Stomach (tissue), 9 donors: ENCODE results near the gene NSMCE1. TPM values are rescaled to one million over a fixed set of nuclear protein-coding genes. Genes with fewer than 3 reads are reported as not detected.

ENCODE experiments used
- DNase-seq, 2 donors: peaks; one replicate each; pipeline versions ENCODE4 v3.0.0 to v3.0.0-alpha.2; 2013 to 2019
- H3K27ac ChIP-seq, 5 donors: fragments of 200-600 bp in 4 of 5; sonication (generic) in 4 of 5; one replicate each; pipeline ENCODE4 v1.5.1; 2013 to 2019; ENCODE audit warnings: mild to moderate bottlenecking in 1 of 5, moderate library complexity in 1 of 5
- H3K27me3 ChIP-seq, 3 donors: fragments of 200-600 bp; sonication (generic); one replicate each; pipeline ENCODE4 v1.5.1; 2017 to 2019; ENCODE audit warnings: mixed run types in 1 of 3
- H3K36me3 ChIP-seq, 4 donors: fragments of 200-600 bp; sonication (generic); 1 replicate in 3 of 4; 2 replicates in 1 of 4; pipeline ENCODE4 v1.5.1; 2016 to 2019
- H3K4me1 ChIP-seq, 4 donors: fragments of 200-600 bp; sonication (generic); one replicate each; pipeline ENCODE4 v1.5.1; 2016 to 2019
- H3K4me3 ChIP-seq, 4 donors: fragments of 200-600 bp; sonication (generic) in 3 of 4; one replicate each; pipeline ENCODE4 v1.5.1; 2016 to 2019; ENCODE audit warnings: mild to moderate bottlenecking in 1 of 4
- H3K9me3 ChIP-seq, 4 donors: fragments of 200-600 bp; sonication (generic); one replicate each; pipeline ENCODE4 v1.5.1; 2016 to 2019
- EP300 ChIP-seq: sonication (generic); formaldehyde crosslinking; IDR thresholded peaks from one replicate; pipeline ENCODE4 v1.6.1; 2017; ENCODE audit warnings: antibody characterized with exemption
- POLR2A ChIP-seq, 4 donors: fragments of 450-650 bp; IDR thresholded peaks; one replicate each; pipeline ENCODE4 v1.6.1; 2016; ENCODE audit warnings: antibody characterized with exemption in 4 of 4, control low read depth in 2 of 4, mild to moderate bottlenecking in 1 of 4, moderate library complexity in 1 of 4
- POLR2AphosphoS5 ChIP-seq, 3 donors: sonication (generic); formaldehyde crosslinking; IDR thresholded peaks; one replicate each; pipeline ENCODE4 v1.6.1; 2016; ENCODE audit warnings: antibody characterized with exemption in 3 of 3
- WGBS, 5 donors: extraction: QIAGEN DNeasy Blood & Tissue Kit in 3 of 5; methylation state at CpG; one replicate each; pipeline versions ENCODE4 v1.1.5 to v1.1.7; 2013 to 2018; 5-methylcytosine and 5-hydroxymethylcytosine counted together
- intact Hi-C: fragments of 100-400 bp; cut with DNase I; formaldehyde crosslinking; loops from one replicate; pipeline ENCODE4 v1.15.1; 2023; ENCODE audit warnings: low total_unique reads
- polyA plus RNA-seq, 3 donors: library from polyadenylated mRNA; stranded (reverse); fragments of 200-250 nt; gene quantifications; one replicate each; pipeline ENCODE4 v1.2.3, GENCODE V29; 2013
- total RNA-seq, 5 donors: library from RNA; depleted of rRNA; stranded (reverse); fragments of >200 nt; gene quantifications; one replicate each; pipeline versions ENCODE4 v1.1.0 to v1.2.3, GENCODE V29; 2014 to 2016
- TF ChIP-seq, protein P1 (sequence below), 7 experiments: fragments of 450-650 bp in 4 of 7; fragments of 200-600 bp in 3 of 7; sonication (generic) in 3 of 7; IDR thresholded peaks; one replicate each; pipeline ENCODE4 v1.5.1; 2016 to 2019; ENCODE audit warnings: antibody characterized with exemption in 7 of 7, control low read depth in 2 of 7, mild to moderate bottlenecking in 1 of 7
- donor health status: healthy with polysubstance abuse.
- donor health status: Bipolar disorder and iron deficiency.
- donor health status: healthy.

NSMCE1 gene
- total and polyA plus RNA-seq, 8 donors, result 9.3 to 120 (median 46.2) TPM

DNA sequence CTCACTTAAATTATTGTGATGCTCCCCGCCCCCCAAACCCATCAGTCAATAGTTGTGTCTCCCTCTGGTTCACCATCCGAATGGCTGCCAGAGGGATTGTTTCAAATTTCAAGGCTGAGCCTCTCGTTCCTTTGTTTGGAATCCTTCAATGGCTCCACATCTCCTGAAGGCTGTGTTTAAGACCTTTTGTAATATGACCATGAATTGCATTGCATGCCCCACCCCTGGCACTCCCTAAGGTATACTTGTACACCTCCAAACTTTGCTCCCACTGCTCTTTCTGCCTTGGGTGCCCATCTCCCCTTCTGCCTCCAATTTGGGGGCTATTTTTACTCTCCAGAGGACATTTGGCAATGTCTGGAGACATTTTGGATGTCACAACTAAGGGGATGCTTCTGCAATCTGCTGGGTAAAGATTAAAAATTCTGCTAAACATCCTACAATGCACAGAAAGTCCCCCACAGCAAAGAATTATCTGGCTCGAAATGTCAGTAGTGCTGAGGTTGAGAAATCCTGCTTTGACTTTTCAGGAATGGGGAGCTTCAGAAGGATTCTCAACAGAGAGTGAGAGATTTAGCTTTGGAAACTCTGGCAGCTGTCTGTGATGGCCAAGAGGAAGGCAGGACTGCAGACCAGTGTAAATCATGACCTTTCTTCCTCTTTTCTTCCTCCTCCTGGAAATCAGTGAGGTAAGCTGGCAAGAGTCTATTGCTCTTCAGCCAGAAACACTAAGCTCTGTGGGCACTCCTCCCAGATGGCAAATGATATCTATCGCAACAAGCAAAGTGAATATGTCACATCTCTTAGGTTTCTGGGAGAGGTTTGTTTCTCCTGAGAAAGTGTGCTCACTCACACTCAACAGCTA, 36.5 kb upstream of the NSMCE1 start:
- Histone ChIP-seq H3K27ac (peak overlapping the region in 3 of 5 donors; percentile 29 to 43 (median 35)), H3K27me3 (no peaks in the 10 kb centered on the region), H3K9me3 (no peaks in the 10 kb centered on the region), H3K4me3 (no peak overlapping the region), H3K36me3 (no peaks in the 10 kb centered on the region), H3K4me1 (peaks cover 0 to 18% (median 2%) of the 10 kb centered on the region in 4 donors)
- intact Hi-C loops, result no loop called here
- TF ChIP-seq, protein P1, sequence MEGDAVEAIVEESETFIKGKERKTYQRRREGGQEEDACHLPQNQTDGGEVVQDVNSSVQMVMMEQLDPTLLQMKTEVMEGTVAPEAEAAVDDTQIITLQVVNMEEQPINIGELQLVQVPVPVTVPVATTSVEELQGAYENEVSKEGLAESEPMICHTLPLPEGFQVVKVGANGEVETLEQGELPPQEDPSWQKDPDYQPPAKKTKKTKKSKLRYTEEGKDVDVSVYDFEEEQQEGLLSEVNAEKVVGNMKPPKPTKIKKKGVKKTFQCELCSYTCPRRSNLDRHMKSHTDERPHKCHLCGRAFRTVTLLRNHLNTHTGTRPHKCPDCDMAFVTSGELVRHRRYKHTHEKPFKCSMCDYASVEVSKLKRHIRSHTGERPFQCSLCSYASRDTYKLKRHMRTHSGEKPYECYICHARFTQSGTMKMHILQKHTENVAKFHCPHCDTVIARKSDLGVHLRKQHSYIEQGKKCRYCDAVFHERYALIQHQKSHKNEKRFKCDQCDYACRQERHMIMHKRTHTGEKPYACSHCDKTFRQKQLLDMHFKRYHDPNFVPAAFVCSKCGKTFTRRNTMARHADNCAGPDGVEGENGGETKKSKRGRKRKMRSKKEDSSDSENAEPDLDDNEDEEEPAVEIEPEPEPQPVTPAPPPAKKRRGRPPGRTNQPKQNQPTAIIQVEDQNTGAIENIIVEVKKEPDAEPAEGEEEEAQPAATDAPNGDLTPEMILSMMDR (IDR thresholded peaks at IDR 0.05), result no peak
- TF ChIP-seq POLR2AphosphoS5 (IDR thresholded peaks at IDR 0.05), result peak in 1 of 3 donors; percentile 3
- DNase-seq, result no peak
- 48 to 55% (median 53%) methylated on average over 5 of the region's 5 CpGs for WGBS, 5 donors

DNA sequence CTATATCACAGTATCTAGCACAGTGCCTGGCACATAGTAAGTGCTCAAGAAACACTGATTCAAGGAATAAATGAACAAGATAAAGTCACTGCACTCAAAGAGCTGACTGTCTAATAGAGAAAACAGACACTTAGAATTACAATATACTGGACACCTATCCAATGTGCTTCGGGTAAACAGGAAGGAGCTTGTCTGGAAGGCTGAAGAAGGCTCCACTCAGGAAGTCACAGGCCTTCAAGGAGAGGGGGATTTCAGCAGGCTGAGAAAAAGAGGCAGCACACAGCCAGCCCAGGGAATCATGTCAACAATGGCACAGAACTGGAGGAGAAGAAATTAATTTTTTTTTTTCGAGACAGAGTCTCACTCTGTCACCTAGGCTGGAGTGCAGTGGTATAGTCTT, 35.5 kb upstream of the NSMCE1 start:
- no peaks in the 10 kb centered on the region for H3K9me3 ChIP-seq
- H3K27ac ChIP-seq, result no peak overlapping the region
- no peaks in the 10 kb centered on the region for H3K27me3 ChIP-seq
- intact Hi-C loops, result no loop called here
- no peak overlapping the region for H3K4me3 ChIP-seq
- peaks cover 0 to 18% (median 2%) of the 10 kb centered on the region in 4 donors for H3K4me1 ChIP-seq
- TF ChIP-seq, protein P1 (IDR thresholded peaks at IDR 0.05), result no peak
- TF ChIP-seq EP300 (no peak), POLR2AphosphoS5 (IDR thresholded peaks at IDR 0.05) (no peak), POLR2A (IDR thresholded peaks at IDR 0.05) (no peak)
- H3K36me3 ChIP-seq, result no peaks in the 10 kb centered on the region
- 57 to 83% (median 68%) methylated on average over 2 of the region's 2 CpGs for WGBS, 5 donors
- no peak for DNase-seq

DNA sequence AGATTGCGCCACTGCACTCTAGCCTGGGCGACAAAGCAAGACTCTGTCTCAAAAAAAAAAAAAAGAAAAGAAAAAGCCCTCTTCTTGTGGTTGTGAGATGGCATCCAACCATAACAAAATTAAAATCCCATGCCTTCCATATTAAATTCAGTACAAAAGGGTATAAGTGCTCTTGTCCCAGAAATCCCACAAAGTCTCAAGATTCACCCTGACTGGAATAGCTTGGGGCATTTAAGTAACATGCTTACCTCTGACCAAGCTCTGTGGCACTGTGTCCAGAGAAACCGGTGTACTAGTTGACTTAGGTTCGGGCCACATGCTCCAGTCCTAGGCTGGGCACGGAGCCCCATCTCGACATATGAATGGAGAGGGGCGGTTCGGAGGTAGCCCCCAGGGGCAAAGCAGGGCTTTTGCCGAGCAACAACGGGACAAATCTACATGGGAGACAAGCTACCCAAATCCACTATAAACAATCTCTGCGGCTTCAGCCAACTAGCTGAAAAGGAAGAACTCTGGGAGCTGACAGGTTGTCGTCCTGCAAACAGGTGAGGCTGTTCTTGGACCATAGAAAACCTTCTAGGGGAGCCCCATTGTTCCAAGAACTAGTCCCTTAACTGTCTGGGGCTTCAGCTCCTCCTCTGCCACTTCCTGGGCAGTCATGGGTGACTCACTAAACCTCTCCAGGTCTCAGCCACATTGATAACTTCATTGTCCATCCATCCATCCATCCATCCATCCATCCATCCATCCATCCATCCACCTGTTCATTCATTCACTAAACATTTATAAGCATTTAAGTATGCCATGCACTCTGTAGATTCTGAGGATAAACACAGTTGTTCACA, 34.9 kb upstream of the NSMCE1 start:
- Histone ChIP-seq H3K27ac (no peak overlapping the region), H3K4me1 (peaks cover 0 to 18% (median 2%) of the 10 kb centered on the region in 4 donors), H3K36me3 (no peaks in the 10 kb centered on the region), H3K9me3 (no peaks in the 10 kb centered on the region), H3K27me3 (no peaks in the 10 kb centered on the region), H3K4me3 (no peak overlapping the region)
- TF ChIP-seq POLR2AphosphoS5 (IDR thresholded peaks at IDR 0.05) (no peak), POLR2A (IDR thresholded peaks at IDR 0.05) (no peak), EP300 (no peak)
- TF ChIP-seq, protein P1 (IDR thresholded peaks at IDR 0.05), result no peak
- 83 to 89% (median 86%) methylated on average over 12 of the region's 12 CpGs for WGBS, 5 donors
- DNase-seq, result no peak
- intact Hi-C loops, result no loop called here

DNA sequence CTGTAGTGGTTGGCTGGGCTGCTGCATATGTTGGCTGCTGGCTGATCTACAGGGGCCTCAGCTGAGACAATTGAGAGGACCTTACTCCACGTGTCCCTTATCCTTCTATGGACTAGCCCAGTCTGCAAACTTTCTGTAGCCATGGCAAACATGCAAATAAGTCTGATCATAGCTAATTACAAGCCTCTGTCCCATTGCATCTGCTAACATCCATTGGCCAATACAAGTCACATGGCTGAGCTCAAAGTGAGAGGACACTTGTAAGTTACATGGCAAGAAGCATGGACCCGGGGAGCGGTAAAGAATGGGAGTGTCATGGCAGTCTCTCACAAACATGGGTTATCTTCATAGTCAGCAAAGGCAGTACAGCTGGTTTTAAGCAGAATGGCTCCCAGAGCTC, 33.6 kb upstream of the NSMCE1 start:
- DNase-seq, result no peak
- H3K4me3 ChIP-seq, result no peak overlapping the region
- no peaks in the 10 kb centered on the region for H3K9me3 ChIP-seq
- H3K36me3 ChIP-seq, result no peaks in the 10 kb centered on the region
- intact Hi-C loops, result no loop called here
- peaks cover 0 to 18% (median 2%) of the 10 kb centered on the region in 4 donors for H3K4me1 ChIP-seq
- no peaks in the 10 kb centered on the region for H3K27me3 ChIP-seq
- TF ChIP-seq EP300 (no peak), POLR2A (IDR thresholded peaks at IDR 0.05) (no peak), POLR2AphosphoS5 (IDR thresholded peaks at IDR 0.05) (no peak)
- TF ChIP-seq, protein P1 (IDR thresholded peaks at IDR 0.05), result no peak
- H3K27ac ChIP-seq, result no peak overlapping the region
- WGBS, 5 donors, result 66 to 83% (median 76%) methylated on average over 3 of the region's 3 CpGs
